ENCODE data around the gene H6PD.

- TF ChIP-seq ZNF791 (tag by site-specific recombination; IDR thresholded peaks at IDR 0.05) (no peak), PRDM10 (tag by site-specific recombination; IDR thresholded peaks at IDR 0.05) (no peak)
These were observed 58.6 kb downstream of the H6PD start for GRCh38 chr1:9293241-9293532.
